GM12801 (cell line): ENCODE results near the gene EFNA3.

Experiments
- CTCF ChIP-seq: IDR thresholded peaks from one replicate; pipeline ENCODE4 v1.5.1; 2011; ENCODE audit warnings: control low read depth; ENCODE audit not compliant: insufficient read length; ENCODE audit errors: extremely low read depth

EFNA3 gene

GRCh38 chr1:155092131-155092530, 13.5 kb downstream of the EFNA3 start:
- TF ChIP-seq CTCF: no peak

GRCh38 chr1:155092641-155093040, 14.0 kb downstream of the EFNA3 start:
- no peak for TF ChIP-seq CTCF

GRCh38 chr1:155093911-155094621, 15.4 kb downstream of the EFNA3 start:
- TF ChIP-seq CTCF: no peak

- TF ChIP-seq CTCF: no peak
Observed at GRCh38 chr1:155094622-155094948, 15.9 kb downstream of the EFNA3 start.

- TF ChIP-seq CTCF: no peak
Observed at GRCh38 chr1:155099331-155099730, 20.7 kb downstream of the EFNA3 start.

GRCh38 chr1:155103325-155103724, 24.7 kb downstream of the EFNA3 start:
- TF ChIP-seq CTCF: no peak

GRCh38 chr1:155104605-155105534, 26.2 kb downstream of the EFNA3 start:
- TF ChIP-seq CTCF: no peak
